ENCODE data around the gene ABAT.

GRCh38 chr16:8819411-8820034 is 145.1 kb downstream of the ABAT start:
- no peak for TF ChIP-seq CTCF (IDR thresholded peaks at IDR 0.05)
- TF ChIP-seq ZFX (IDR thresholded peaks at IDR 0.05; ENCODE audit: borderline replicate concordance) = no peak
